ENCODE data around the gene PITPNC1.

DNA sequence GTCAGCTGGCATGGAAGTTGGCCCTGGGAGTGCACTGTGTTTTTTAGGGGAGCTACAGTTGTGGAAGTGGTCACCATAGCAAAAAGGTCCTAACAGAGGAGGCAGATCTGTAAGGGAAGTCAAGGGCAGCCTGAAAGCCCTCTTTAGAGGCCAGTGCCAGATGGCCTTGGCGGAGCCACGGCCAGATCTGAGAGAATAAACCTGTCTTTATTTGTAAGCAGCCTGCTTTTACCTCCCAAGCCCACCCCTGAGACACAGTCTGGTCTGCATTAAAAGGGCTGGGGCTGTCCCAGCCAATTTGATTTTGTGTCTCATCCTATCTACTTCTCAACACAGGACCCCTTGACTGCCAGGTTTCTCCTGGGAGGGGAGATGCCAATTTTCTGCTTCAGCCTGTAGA lies 289.6 kb downstream of the PITPNC1 start:
- TF ChIP-seq POLR2AphosphoS5 (IDR thresholded peaks at IDR 0.05), result no peak
- no peak for TF ChIP-seq POLR2A (IDR thresholded peaks at IDR 0.05)
- TF ChIP-seq, protein P1, sequence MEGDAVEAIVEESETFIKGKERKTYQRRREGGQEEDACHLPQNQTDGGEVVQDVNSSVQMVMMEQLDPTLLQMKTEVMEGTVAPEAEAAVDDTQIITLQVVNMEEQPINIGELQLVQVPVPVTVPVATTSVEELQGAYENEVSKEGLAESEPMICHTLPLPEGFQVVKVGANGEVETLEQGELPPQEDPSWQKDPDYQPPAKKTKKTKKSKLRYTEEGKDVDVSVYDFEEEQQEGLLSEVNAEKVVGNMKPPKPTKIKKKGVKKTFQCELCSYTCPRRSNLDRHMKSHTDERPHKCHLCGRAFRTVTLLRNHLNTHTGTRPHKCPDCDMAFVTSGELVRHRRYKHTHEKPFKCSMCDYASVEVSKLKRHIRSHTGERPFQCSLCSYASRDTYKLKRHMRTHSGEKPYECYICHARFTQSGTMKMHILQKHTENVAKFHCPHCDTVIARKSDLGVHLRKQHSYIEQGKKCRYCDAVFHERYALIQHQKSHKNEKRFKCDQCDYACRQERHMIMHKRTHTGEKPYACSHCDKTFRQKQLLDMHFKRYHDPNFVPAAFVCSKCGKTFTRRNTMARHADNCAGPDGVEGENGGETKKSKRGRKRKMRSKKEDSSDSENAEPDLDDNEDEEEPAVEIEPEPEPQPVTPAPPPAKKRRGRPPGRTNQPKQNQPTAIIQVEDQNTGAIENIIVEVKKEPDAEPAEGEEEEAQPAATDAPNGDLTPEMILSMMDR (IDR thresholded peaks at IDR 0.05), result no peak
- no peak for TF ChIP-seq EP300 (IDR thresholded peaks at IDR 0.05)

All from gastroesophageal sphincter (tissue), 3 donors.